T-cell (primary cell): ENCODE data around the gene ANAPC1. TPM values are rescaled to one million over a fixed set of nuclear protein-coding genes. Genes with fewer than 3 reads are reported as not detected.
"Not testable (repeated sequence)": the region's sequence is repeated elsewhere in the genome, so short reads cannot be mapped to it uniquely, and the experiment has no call there.

Experiments
- ATAC-seq, 4 experiments: fragments of 200-7000 bp in 3 of 4; fragments of 150-1000 bp in 1 of 4; cut with Tn5 transposase; replicated peaks in 1 of 4; 1 replicate in 3 of 4; 2 replicates in 1 of 4; pipeline ENCODE4 v1.10.0; 2021; ENCODE audit warnings: moderate library complexity in 3 of 4, mild to moderate bottlenecking in 2 of 4, moderate number of reproducible peaks in 1 of 4
- CTCF ChIA-PET, 2 donors: fragments of 300-600 bp; sonication (Branson Sonifier 250); formaldehyde crosslinking; loops; one replicate each; lab custom pipeline; 2022; ENCODE audit warnings: antibody characterized with exemption in 2 of 2; lab: Charles Lee
- POLR2A ChIA-PET, 2 donors: fragments of 300-600 bp; sonication (Branson Sonifier 250); formaldehyde crosslinking; loops; one replicate each; lab custom pipeline; 2022; ENCODE audit warnings: antibody characterized with exemption in 2 of 2; lab: Charles Lee
- DNase-seq, 35 experiments: peaks; one replicate each; pipeline versions ENCODE4 v3.0.0 to v3.0.0-alpha.2; 2013 to 2023
- H3K27ac ChIP-seq: one replicate; pipeline ENCODE4 v1.5.1; 2013; ENCODE audit warnings: low read length
- H3K27me3 ChIP-seq, 2 experiments: replicated peaks in 1 of 2; 1 replicate in 1 of 2; 2 replicates in 1 of 2; pipeline versions ENCODE4 v1.6.1 to v1.7.0; 2013; ENCODE audit warnings: low read length in 1 of 2, mixed read lengths in 1 of 2; ENCODE audit not compliant: control insufficient read depth in 2 of 2, insufficient read depth in 2 of 2; ENCODE audit errors: extremely low read depth in 1 of 2
- H3K36me3 ChIP-seq, 2 donors: 1 replicate in 1 of 2; 2 replicates in 1 of 2; pipeline versions ENCODE4 v1.6.1 to v1.7.0; 2013; ENCODE audit warnings: low read length in 1 of 2; ENCODE audit not compliant: control insufficient read depth in 2 of 2, insufficient read depth in 1 of 2; ENCODE audit errors: extremely low read depth in 1 of 2
- H3K4me1 ChIP-seq, 2 experiments: 1 replicate in 1 of 2; 2 replicates in 1 of 2; pipeline versions ENCODE4 v1.6.1 to v1.7.0; 2013; ENCODE audit warnings: low read length in 2 of 2, mixed read lengths in 1 of 2; ENCODE audit not compliant: insufficient read depth in 2 of 2, control insufficient read depth in 1 of 2; ENCODE audit errors: extremely low read depth in 1 of 2
- H3K4me3 ChIP-seq, 2 donors: 1 replicate in 1 of 2; 2 replicates in 1 of 2; pipeline versions ENCODE4 v1.5.1 to v1.7.0; 2013; ENCODE audit warnings: mild to moderate bottlenecking in 2 of 2, low read length in 1 of 2, moderate library complexity in 1 of 2; ENCODE audit not compliant: control insufficient read depth in 1 of 2; ENCODE audit errors: extremely low read depth in 1 of 2
- H3K9me3 ChIP-seq: 2 replicates; pipeline ENCODE4 v1.7.0; 2013
- H3K27ac Mint-ChIP-seq, 2 donors: one replicate each; pipeline ENCODE4 v1.8.0; 2020 to 2021; ENCODE audit warnings: mild to moderate bottlenecking in 2 of 2, mixed read lengths in 2 of 2
- H3K27me3 Mint-ChIP-seq, 2 donors: one replicate each; pipeline ENCODE4 v1.8.0; 2021 to 2022; ENCODE audit warnings: mixed read lengths in 2 of 2
- H3K36me3 Mint-ChIP-seq: one replicate; pipeline ENCODE4 v1.8.0; 2021; ENCODE audit warnings: mixed read lengths
- H3K4me1 Mint-ChIP-seq, 3 donors: one replicate each; pipeline ENCODE4 v1.8.0; 2020 to 2022; ENCODE audit warnings: mixed read lengths in 3 of 3, mild to moderate bottlenecking in 1 of 3
- H3K4me3 Mint-ChIP-seq, 3 donors: one replicate each; pipeline ENCODE4 v1.8.0; 2020 to 2022; ENCODE audit warnings: mild to moderate bottlenecking in 3 of 3, mixed read lengths in 3 of 3, moderate library complexity in 3 of 3
- H3K9me3 Mint-ChIP-seq, 3 donors: one replicate each; pipeline ENCODE4 v1.8.0; 2020 to 2022; ENCODE audit warnings: mixed read lengths in 3 of 3
- WGBS: methylation state at CpG from one replicate; pipeline ENCODE4 v1.1.5; 2013; ENCODE audit warnings: missing lambda C conversion rate; ENCODE audit not compliant: insufficient coverage; 5-methylcytosine and 5-hydroxymethylcytosine counted together
- total RNA-seq, 35 experiments: library from RNA in 6 of 35; stranded (reverse) in 6 of 35; fragments of 120-200 nt in 1 of 35; gene quantifications; one replicate each; pipeline versions ENCODE4 v1.2.1 to v1.2.4 and lab custom pipeline; 2013 to 2026

ANAPC1 gene
- total RNA-seq, 5 donors from 2014 or later (not counting 1 experiment from before 2014, with no cell fraction given), result 51.3 to 69.9 (median 63.8) TPM

DNA sequence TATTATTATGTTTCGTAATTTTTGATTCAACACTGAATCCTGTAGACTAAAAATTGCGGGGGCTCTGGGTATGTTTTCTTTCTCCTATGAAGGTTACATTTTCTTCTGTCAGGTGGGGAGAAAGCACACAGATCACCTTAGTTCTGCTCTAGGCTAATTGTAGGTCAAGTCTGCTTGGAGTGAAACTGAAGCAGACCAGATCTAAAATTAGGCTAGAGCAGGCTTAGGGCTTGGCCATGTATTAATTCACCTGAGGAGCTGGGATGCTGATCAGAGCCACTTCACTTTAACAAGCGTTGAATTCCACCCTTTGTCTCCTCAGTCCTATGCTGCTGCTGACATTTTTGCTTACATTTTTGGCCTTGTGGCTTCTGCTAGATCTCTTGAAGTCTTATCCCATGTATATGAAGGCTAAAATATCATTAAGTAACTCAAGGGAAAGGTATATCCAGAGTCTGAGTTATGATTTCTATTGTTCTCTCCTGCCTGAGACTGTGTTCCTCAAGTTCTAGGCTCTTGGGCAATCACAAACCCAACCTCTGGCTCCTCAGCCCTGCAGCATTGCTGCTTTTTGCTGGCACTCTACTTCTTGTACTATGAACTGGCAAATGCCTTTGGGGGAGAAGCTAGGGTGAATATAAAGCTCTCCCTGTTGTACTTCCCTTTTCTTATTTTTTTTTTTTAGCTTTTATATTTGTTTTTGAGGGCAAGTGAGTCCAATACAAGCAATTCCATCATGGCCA is 112.9 kb downstream of the ANAPC1 start:
- CTCF ChIA-PET, result not testable (repeated sequence)
- no CpG with 5 or more reads among the region's 3 CpGs for WGBS

DNA sequence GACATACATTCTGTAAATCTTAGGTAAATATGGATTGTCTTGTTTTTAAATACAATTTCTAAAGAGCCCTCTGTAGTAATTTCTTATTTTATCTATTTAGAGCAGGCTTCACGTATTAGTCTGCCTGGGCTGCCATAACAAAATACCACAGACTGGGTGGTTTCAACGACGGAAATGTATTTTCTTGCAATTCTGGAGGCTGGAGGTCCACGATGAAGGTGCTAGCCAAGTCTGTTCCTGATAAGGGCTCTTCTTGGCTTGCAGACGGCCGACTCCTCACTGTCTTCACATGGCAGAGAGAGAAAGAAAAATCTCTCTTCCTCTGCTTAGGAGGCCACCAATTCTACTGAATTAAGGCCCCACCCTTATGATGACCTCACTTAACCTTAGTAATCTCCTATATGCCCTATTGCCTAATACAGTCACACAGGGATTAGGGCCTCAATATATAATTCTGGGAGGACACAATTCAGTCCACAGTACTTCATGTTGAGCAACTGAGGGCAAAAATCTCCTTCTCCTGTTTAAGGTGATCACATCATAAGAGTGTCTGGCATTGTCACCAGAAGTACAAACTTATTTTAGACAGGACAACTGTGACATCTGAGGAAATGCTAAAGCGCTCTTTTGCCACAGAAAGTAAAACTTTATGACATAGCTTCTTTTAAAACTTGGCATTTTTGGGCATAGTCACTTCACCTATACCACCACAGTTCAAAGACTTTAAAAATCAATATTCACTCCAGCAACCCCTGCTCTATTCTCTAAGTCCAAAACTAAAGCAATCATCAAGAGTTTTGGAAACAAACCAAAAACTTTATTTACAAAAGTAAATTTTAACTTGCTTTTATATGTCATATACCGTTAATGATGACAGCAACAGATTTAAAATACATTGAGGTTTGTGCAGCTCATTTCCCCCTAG is 115.5 kb downstream of the ANAPC1 start:
- H3K4me3 ChIP-seq, H3K4me1 ChIP-seq, DNase-seq, H3K27ac ChIP-seq, ATAC-seq, H3K4me3 Mint-ChIP-seq, H3K27me3 ChIP-seq, POLR2A ChIA-PET, CTCF ChIA-PET, H3K4me1 Mint-ChIP-seq, H3K27ac Mint-ChIP-seq, H3K27me3 Mint-ChIP-seq, H3K9me3 Mint-ChIP-seq, H3K9me3 ChIP-seq, H3K36me3 ChIP-seq: not testable (repeated sequence)
- peaks cover 13% of the 10 kb centered on the region for H3K36me3 Mint-ChIP-seq
- no CpG with 5 or more reads among the region's 8 CpGs for WGBS

More for the DNA sequence above, 112.9 kb downstream of the ANAPC1 start:
- H3K9me3 Mint-ChIP-seq, H3K27ac Mint-ChIP-seq, H3K36me3 ChIP-seq, ATAC-seq, H3K4me1 Mint-ChIP-seq, POLR2A ChIA-PET, H3K27me3 Mint-ChIP-seq, H3K4me3 Mint-ChIP-seq, H3K4me1 ChIP-seq, DNase-seq, H3K27me3 ChIP-seq, H3K27ac ChIP-seq, H3K4me3 ChIP-seq, H3K9me3 ChIP-seq: not testable (repeated sequence)
- peaks cover 12% of the 10 kb centered on the region for H3K36me3 Mint-ChIP-seq

DNA sequence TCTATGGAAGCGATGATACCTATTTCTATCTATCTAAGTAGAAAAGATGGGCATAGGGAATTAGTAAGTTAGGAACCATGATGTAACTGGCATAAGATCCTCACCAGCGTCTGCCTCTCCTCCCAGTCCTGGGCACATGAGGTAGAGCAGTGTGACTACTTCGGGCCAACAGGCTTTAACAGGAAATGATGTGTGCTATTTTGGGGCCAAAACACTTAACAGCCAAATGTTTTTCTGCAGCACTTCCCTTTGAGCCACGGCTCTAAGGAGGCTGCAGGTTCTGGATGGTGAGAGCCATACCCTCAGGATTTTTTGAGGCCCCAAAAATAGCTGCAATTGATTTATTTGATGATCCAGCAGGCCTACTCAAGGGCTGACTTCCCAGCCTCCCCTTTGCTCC is 116.9 kb downstream of the ANAPC1 start:
- H3K27me3 Mint-ChIP-seq, H3K9me3 Mint-ChIP-seq, CTCF ChIA-PET, H3K27ac Mint-ChIP-seq, DNase-seq, POLR2A ChIA-PET, H3K4me3 ChIP-seq, H3K36me3 ChIP-seq, H3K9me3 ChIP-seq, H3K4me1 Mint-ChIP-seq, ATAC-seq, H3K4me3 Mint-ChIP-seq, H3K4me1 ChIP-seq, H3K27ac ChIP-seq, H3K27me3 ChIP-seq: not testable (repeated sequence)
- peaks cover 18% of the 10 kb centered on the region for H3K36me3 Mint-ChIP-seq
- WGBS, result no CpG with 5 or more reads among the region's 4 CpGs

DNA sequence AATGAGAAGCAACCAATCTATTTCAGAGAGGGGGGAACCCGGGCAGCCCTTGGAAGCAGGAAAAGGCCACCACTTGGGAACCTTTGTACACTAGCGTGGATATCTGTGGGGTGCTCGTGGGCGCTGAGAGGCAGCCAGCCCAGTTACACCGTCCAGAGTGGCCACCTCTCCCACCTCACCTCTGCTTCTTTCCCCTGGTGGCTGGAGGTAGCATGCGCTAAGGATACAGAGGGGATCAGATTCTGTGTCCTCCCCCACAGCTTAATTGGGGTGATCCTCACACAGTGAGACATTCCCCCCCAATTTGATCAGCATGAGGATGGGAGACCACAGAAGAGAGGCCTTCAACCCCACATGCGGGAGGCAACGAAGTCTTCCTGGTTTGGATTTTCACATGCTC is 117.7 kb downstream of the ANAPC1 start:
- H3K27ac Mint-ChIP-seq, H3K27me3 ChIP-seq, H3K4me3 Mint-ChIP-seq, H3K9me3 ChIP-seq, DNase-seq, H3K27me3 Mint-ChIP-seq, H3K4me1 ChIP-seq, H3K9me3 Mint-ChIP-seq, POLR2A ChIA-PET, H3K36me3 ChIP-seq, CTCF ChIA-PET, H3K27ac ChIP-seq, H3K4me3 ChIP-seq, H3K4me1 Mint-ChIP-seq: not testable (repeated sequence)
- peak in 1 of 4 experiments; percentile 20 for ATAC-seq
- peaks cover 18% of the 10 kb centered on the region for H3K36me3 Mint-ChIP-seq
- no CpG with 5 or more reads among the region's 8 CpGs for WGBS

DNA sequence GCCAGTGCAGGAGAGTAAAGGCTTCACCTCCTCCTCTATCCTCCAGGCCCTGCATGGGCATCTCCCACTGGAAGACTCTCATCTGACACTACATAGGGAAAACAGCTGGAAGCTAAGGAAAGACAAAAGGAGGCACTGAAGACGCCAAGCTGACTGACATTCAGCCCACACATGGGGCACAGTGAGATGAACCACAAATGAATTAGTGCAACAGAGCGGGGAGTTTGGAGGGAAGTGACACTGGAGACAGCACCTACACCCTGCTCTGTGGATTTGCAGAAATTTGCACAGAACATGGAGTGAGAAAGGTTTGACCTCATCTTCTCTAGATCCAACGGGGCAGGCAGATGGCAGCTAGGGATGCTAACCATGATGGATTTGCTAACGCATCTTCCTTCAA is 119.8 kb downstream of the ANAPC1 start:
- H3K9me3 Mint-ChIP-seq, H3K27ac ChIP-seq, H3K9me3 ChIP-seq, H3K4me3 Mint-ChIP-seq, H3K4me3 ChIP-seq, H3K4me1 ChIP-seq, DNase-seq, CTCF ChIA-PET, H3K36me3 ChIP-seq, ATAC-seq, POLR2A ChIA-PET, H3K27me3 ChIP-seq, H3K27me3 Mint-ChIP-seq, H3K4me1 Mint-ChIP-seq, H3K27ac Mint-ChIP-seq: not testable (repeated sequence)
- WGBS, result no CpG with 5 or more reads among the region's 4 CpGs
- H3K36me3 Mint-ChIP-seq, result peaks cover 11% of the 10 kb centered on the region

DNA sequence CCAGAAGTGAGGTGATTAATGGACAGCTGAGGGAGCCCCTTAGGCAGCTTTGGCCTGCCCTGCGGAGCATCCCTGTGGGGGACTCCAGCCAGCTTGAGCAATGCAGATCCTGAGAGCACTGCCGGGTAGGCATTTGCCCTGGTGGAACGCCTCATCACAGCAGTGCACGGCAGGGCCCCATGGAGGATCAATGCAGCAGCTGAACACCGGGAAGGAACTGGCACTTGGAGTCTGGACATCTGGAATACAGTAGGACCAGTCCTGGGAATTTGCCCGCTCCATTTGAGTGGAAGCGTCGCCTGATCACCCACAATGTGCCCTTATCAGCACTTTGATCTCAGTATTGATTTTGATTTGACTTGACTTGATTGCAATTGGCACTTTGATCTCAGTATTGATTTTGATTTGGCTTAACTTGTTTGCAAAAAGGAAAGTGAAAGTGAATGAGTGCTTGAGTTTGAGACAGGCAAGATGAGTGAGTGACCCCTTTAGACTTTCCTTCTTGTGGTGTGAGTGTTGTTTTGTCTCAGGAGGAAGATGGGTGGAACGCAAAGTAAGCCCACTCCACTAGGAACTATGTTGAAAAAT is 123.2 kb downstream of the ANAPC1 start:
- H3K9me3 Mint-ChIP-seq, POLR2A ChIA-PET, H3K36me3 ChIP-seq, ATAC-seq, H3K27me3 ChIP-seq, H3K4me1 Mint-ChIP-seq, DNase-seq, H3K27me3 Mint-ChIP-seq, H3K4me3 ChIP-seq, H3K9me3 ChIP-seq, H3K4me1 ChIP-seq, CTCF ChIA-PET, H3K36me3 Mint-ChIP-seq, H3K27ac ChIP-seq, H3K27ac Mint-ChIP-seq, H3K4me3 Mint-ChIP-seq: not testable (repeated sequence)
- WGBS, result 100% methylated on average over 3 of the region's 9 CpGs
